Measurements from ENCODE around the gene PLA2G7. TPM values are rescaled to one million over a fixed set of nuclear protein-coding genes. Genes with fewer than 3 reads are reported as not detected.
"Not testable (repeated sequence)": the region's sequence is repeated elsewhere in the genome, so short reads cannot be mapped to it uniquely, and the experiment has no call there.

The PLA2G7 gene
- total and polyA plus RNA-seq, 8 donors, result 0.61 to 9.3 (median 1.2) TPM; not detected in 2

- Histone ChIP-seq H3K4me1 (no peaks in the 10 kb centered on the region), H3K4me3 (no peak overlapping the region), H3K9me3 (peaks cover 0 to 1% (median 0%) of the 10 kb centered on the region in 4 donors), H3K36me3 (no peaks in the 10 kb centered on the region), H3K27ac (peak overlapping the region in 2 of 5 donors; percentile 57 to 62), H3K27me3 (no peaks in the 10 kb centered on the region)
- 48 to 66% (median 58%) methylated on average over 2 of the region's 2 CpGs for WGBS, 5 donors
- intact Hi-C loops (cut with DNase I; ENCODE audit: low total_unique reads), result no loop called here
- DNase-seq, result peak in 1 of 2 donors; percentile 42
- TF ChIP-seq POLR2AphosphoS5 (IDR thresholded peaks at IDR 0.05) (no peak), EP300 (IDR thresholded peaks at IDR 0.05) (no peak), POLR2A (IDR thresholded peaks at IDR 0.05) (no peak)
- TF ChIP-seq, protein P1, sequence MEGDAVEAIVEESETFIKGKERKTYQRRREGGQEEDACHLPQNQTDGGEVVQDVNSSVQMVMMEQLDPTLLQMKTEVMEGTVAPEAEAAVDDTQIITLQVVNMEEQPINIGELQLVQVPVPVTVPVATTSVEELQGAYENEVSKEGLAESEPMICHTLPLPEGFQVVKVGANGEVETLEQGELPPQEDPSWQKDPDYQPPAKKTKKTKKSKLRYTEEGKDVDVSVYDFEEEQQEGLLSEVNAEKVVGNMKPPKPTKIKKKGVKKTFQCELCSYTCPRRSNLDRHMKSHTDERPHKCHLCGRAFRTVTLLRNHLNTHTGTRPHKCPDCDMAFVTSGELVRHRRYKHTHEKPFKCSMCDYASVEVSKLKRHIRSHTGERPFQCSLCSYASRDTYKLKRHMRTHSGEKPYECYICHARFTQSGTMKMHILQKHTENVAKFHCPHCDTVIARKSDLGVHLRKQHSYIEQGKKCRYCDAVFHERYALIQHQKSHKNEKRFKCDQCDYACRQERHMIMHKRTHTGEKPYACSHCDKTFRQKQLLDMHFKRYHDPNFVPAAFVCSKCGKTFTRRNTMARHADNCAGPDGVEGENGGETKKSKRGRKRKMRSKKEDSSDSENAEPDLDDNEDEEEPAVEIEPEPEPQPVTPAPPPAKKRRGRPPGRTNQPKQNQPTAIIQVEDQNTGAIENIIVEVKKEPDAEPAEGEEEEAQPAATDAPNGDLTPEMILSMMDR (IDR thresholded peaks at IDR 0.05), result no peak
These were observed 37.6 kb upstream of the PLA2G7 start for GRCh38 chr6:46772762-46773161.

- H3K9me3 ChIP-seq, result peaks cover 0 to 8% (median 4%) of the 10 kb centered on the region in 4 donors
- no peaks in the 10 kb centered on the region for H3K27me3 ChIP-seq
- WGBS, 5 donors, result 75 to 97% (median 96%) methylated on average over 1 of the region's 1 CpG
- intact Hi-C loops (cut with DNase I; ENCODE audit: low total_unique reads), result no loop called here
- peak overlapping the region in 2 of 5 donors; percentile 57 to 62 for H3K27ac ChIP-seq
- TF ChIP-seq POLR2AphosphoS5 (IDR thresholded peaks at IDR 0.05), result no peak
- TF ChIP-seq, protein P1 (IDR thresholded peaks at IDR 0.05), result no peak
- TF ChIP-seq POLR2A (IDR thresholded peaks at IDR 0.05), result no peak
- no peak for TF ChIP-seq EP300 (IDR thresholded peaks at IDR 0.05)
- H3K4me3 ChIP-seq, result no peak overlapping the region
- no peaks in the 10 kb centered on the region for H3K4me1 ChIP-seq
- DNase-seq, result no peak
- H3K36me3 ChIP-seq, result no peaks in the 10 kb centered on the region
These were observed 36.8 kb upstream of the PLA2G7 start for GRCh38 chr6:46772016-46772415.

- no peak overlapping the region for H3K27ac ChIP-seq
- no peaks in the 10 kb centered on the region for H3K27me3 ChIP-seq
- DNase-seq, result no peak
- H3K36me3 ChIP-seq, result no peaks in the 10 kb centered on the region
- H3K4me3 ChIP-seq, result no peak overlapping the region
- 92 to 98% (median 95%) methylated on average over 5 of the region's 5 CpGs for whole genome bisulfite sequencing, 5 donors
- TF ChIP-seq POLR2A (IDR thresholded peaks at IDR 0.05), result no peak
- TF ChIP-seq POLR2AphosphoS5 (IDR thresholded peaks at IDR 0.05), result no peak
- no peak for TF ChIP-seq EP300 (IDR thresholded peaks at IDR 0.05)
- TF ChIP-seq, protein P1 (IDR thresholded peaks at IDR 0.05), result no peak
- intact Hi-C loops (cut with DNase I; ENCODE audit: low total_unique reads), result no loop called here
- peaks cover 0 to 10% (median 6%) of the 10 kb centered on the region in 4 donors for H3K9me3 ChIP-seq
- H3K4me1 ChIP-seq, result no peaks in the 10 kb centered on the region
These were observed 29.8 kb upstream of the PLA2G7 start for GRCh38 chr6:46764961-46765360.

DNA sequence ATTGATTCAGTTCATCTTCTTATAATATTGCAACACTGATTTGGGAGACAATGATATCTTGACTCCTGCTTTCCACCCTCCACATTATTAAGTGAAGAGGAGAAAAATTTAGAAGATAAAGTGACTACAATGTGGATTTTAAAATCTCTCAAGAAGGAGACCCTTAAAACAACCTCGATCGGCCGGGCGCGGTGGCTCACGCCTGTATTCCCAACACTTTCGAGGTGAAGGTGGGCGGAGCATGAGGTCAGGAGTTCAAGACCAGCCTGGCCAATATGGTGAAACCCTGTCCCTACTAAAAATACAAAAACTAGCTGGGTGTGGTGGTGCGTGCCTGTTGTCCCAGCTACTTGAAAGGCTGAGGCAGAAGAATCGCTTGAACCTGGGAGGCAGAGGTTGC, 29.1 kb upstream of the PLA2G7 start:
- H3K27me3 ChIP-seq; H3K36me3 ChIP-seq; DNase-seq; H3K4me3 ChIP-seq; intact Hi-C loops (cut with DNase I; ENCODE audit: low total_unique reads); H3K4me1 ChIP-seq; H3K9me3 ChIP-seq; H3K27ac ChIP-seq: not testable (repeated sequence)
- 90 to 94% (median 93%) methylated on average over 10 of the region's 10 CpGs for WGBS, 5 donors

GRCh38 chr6:46763466-46763865, 28.3 kb upstream of the PLA2G7 start:
- TF ChIP-seq POLR2AphosphoS5 (IDR thresholded peaks at IDR 0.05) (no peak), POLR2A (IDR thresholded peaks at IDR 0.05) (no peak), EP300 (IDR thresholded peaks at IDR 0.05) (no peak)
- TF ChIP-seq, protein P1 (IDR thresholded peaks at IDR 0.05), result no peak
- WGBS, 5 donors, result 84 to 92% (median 88%) methylated on average over 2 of the region's 2 CpGs
- no peak for DNase-seq
- H3K9me3 ChIP-seq, result peaks cover 0 to 10% (median 6%) of the 10 kb centered on the region in 4 donors
- no peaks in the 10 kb centered on the region for H3K4me1 ChIP-seq
- H3K27ac ChIP-seq, result no peak overlapping the region
- no peaks in the 10 kb centered on the region for H3K36me3 ChIP-seq
- H3K4me3 ChIP-seq, result no peak overlapping the region
- intact Hi-C loops (cut with DNase I; ENCODE audit: low total_unique reads), result no loop called here
- no peaks in the 10 kb centered on the region for H3K27me3 ChIP-seq

All from stomach (tissue), 9 donors.